ENCODE data around the gene SLC2A13.
A peak's percentile ranks its signal among the peaks of the same experiment; 100 is the strongest.
"Not testable (repeated sequence)": the region's sequence is repeated elsewhere in the genome, so short reads cannot be mapped to it uniquely, and the experiment has no call there.

Gene SLC2A13

DNA sequence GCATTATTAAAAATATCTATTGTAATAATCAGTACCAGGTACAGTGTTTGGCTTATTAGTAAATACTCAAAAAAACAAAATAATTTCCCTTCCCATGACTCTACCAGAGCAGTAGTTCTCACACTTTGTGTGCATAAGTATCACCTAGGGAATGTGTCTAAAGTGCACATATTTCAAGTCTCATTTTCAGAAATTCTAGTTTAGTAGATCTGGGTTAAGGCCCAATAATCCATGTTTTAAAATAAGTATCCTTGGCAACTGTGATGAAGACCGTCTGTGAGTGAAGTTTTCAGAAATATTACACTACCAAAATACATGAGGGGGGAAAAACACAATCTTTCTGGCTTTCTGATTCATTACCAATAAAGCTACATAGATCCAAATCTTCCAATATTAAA, 237.6 kb downstream of the SLC2A13 start:
- peaks cover 3% of the 10 kb centered on the region for H3K9me3 Mint-ChIP-seq
- H3K27ac Mint-ChIP-seq = no peak overlapping the region
- H3K36me3 Mint-ChIP-seq = no peaks in the 10 kb centered on the region
- no peak overlapping the region for H3K4me3 Mint-ChIP-seq
- DNase-seq (ENCODE audit: low spot score in 2 of 2) (no peak), ATAC-seq (no peak)
- no peaks in the 10 kb centered on the region for H3K4me1 Mint-ChIP-seq

DNA sequence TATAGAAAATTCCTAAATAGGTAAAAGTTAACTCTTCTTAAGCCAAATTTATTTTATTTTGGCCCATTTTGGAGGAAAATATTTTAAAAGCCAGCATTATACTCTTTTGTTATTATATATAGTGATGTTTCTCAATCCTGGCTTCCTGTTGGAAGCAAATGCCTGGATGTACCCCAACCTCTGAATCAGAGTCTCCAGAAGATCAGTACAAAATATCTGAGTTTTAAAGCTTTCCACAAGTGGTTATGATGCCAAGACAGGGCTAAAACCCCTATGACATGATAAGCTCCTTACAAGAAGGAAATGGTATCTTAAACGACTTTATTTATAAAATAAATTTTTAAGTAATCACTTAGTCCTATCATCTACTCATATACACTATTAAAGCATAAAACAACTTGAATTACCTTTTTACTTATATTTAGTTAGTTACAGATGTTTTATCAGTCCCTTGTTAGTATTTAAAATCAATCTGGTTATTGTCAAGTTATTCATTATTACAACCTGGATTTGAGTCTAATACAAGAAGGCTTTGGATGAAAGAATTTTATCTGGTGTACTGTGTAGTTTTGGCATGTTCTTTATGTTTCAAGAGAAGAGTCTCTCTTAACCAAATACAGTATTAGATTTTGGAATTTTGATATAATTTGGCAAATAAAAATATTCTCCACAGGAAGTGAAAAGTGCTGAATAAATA, 238.1 kb downstream of the SLC2A13 start:
- Mint-ChIP-seq H3K4me1 (no peaks in the 10 kb centered on the region), H3K4me3 (no peak overlapping the region), H3K9me3 (peaks cover 3% of the 10 kb centered on the region), H3K27ac (no peak overlapping the region), H3K36me3 (no peaks in the 10 kb centered on the region)
- ATAC-seq (no peak), DNase-seq (ENCODE audit: low spot score in 2 of 2) (no peak)

DNA sequence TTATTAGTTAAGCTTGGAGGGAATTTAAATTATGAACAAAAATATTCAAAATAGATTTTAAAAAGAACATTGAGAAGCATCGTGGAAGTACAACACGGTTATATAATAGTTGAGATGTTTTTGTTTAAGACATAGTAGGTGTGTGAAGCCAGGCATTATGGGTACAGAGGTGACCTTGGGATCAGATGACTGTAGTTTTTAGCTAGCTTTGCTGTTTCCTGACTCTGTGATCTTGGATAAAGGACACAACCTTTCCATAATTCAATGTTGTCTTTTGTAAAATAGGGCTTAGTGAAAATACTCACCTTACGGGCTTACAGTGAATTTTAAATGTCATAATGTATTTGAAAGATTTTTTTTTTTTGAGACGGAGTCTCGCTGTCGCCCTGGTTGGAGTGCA, 239.7 kb downstream of the SLC2A13 start:
- Mint-ChIP-seq H3K27ac (no peak overlapping the region), H3K9me3 (peaks cover 3% of the 10 kb centered on the region), H3K4me3 (no peak overlapping the region), H3K4me1 (no peaks in the 10 kb centered on the region), H3K36me3 (no peaks in the 10 kb centered on the region)
- DNase-seq (ENCODE audit: low spot score in 2 of 2) (no peak), ATAC-seq (no peak)

DNA sequence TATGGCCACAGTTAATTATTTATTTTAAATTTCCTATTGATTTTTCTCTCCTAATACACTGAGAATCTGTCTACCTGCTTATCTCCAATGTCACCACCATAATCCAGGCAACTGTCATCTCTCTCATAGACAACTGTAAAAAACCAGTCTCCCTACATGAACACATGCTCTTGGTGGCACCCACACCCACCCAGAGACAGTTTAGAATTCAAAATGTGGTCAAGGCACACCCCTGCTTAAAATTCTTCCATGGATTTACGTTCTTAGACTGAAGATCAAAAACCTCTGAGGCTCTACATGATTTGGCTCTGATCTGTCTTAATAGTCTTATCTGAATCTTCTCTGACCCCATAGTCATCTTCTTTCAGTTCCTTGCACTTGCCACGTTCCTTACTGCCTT, 245.2 kb downstream of the SLC2A13 start:
- DNase-seq (ENCODE audit: low spot score in 2 of 2) = no peak
- Mint-ChIP-seq H3K27ac (no peak overlapping the region), H3K4me3 (no peak overlapping the region), H3K9me3 (no peaks in the 10 kb centered on the region), H3K36me3 (no peaks in the 10 kb centered on the region), H3K4me1 (no peaks in the 10 kb centered on the region)
- no peak for ATAC-seq

DNA sequence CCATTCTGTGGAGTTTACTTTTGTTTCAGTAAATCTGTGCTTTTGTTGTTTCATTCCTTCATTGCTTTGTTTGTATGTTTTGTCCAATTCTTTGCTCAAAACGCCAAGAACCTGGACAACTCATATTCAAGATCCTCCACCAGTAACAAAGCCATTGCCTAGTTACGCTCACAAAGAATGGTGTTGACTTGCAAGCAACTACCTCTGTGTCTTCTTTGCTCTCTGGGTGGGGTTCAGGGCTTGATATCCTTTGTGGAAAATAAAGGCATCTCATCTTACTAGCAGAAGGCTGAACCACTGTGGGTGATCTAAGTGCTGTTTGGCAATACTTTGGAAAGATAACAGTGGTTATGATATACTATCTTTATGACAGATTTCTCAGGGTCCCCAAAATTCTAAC, 252.9 kb downstream of the SLC2A13 start:
- H3K4me1 Mint-ChIP-seq = no peaks in the 10 kb centered on the region
- DNase-seq (ENCODE audit: low spot score in 2 of 2) (no peak), ATAC-seq (no peak)
- H3K9me3 Mint-ChIP-seq = no peaks in the 10 kb centered on the region
- H3K4me3 Mint-ChIP-seq = no peak overlapping the region
- no peaks in the 10 kb centered on the region for H3K36me3 Mint-ChIP-seq
- no peak overlapping the region for H3K27ac Mint-ChIP-seq

DNA sequence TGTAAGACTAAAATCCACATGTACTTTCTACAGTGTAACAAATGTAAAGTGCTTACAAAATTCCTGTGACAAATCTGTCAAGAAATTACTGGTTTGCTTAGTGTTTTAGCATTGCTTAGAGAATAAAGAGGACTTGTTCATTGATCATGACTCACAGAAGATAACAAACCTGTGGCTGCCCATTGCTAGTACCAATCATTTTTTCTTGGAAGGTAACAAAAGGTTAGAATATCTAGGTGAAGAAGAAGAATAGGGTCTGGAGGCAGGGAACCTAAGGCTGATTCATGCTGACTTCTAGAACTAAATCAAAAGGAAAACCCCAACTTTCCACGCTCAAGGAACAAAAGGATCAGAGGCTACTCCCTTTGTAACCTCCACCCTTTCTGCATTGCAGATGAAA, 253.5 kb downstream of the SLC2A13 start:
- H3K9me3 Mint-ChIP-seq = no peaks in the 10 kb centered on the region
- H3K36me3 Mint-ChIP-seq = no peaks in the 10 kb centered on the region
- no peak overlapping the region for H3K4me3 Mint-ChIP-seq
- H3K27ac Mint-ChIP-seq = no peak overlapping the region
- ATAC-seq (peak; percentile 48), DNase-seq (ENCODE audit: low spot score in 2 of 2) (no peak)
- no peaks in the 10 kb centered on the region for H3K4me1 Mint-ChIP-seq

DNA sequence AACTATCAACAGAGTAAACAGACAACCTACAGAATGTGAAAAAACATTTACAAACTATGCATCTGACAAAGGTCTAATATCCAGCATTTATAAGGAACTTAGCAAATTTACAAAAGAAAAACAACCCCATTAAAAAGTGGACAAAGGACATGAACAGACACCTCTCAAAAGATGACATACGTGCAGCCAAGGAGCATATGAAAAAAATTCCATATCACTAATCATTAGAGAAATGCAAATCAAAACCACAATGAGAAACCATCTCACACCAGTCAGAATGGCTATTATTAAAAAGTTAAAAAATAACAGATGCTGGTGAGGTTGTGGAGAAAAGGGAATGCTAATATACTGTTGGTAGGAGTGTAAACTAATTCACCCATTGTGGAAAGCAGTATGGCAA, 257.7 kb downstream of the SLC2A13 start:
- not testable (repeated sequence) for H3K36me3 Mint-ChIP-seq; H3K4me3 Mint-ChIP-seq; ATAC-seq; H3K9me3 Mint-ChIP-seq; H3K27ac Mint-ChIP-seq; DNase-seq (ENCODE audit: low spot score in 2 of 2); H3K4me1 Mint-ChIP-seq

DNA sequence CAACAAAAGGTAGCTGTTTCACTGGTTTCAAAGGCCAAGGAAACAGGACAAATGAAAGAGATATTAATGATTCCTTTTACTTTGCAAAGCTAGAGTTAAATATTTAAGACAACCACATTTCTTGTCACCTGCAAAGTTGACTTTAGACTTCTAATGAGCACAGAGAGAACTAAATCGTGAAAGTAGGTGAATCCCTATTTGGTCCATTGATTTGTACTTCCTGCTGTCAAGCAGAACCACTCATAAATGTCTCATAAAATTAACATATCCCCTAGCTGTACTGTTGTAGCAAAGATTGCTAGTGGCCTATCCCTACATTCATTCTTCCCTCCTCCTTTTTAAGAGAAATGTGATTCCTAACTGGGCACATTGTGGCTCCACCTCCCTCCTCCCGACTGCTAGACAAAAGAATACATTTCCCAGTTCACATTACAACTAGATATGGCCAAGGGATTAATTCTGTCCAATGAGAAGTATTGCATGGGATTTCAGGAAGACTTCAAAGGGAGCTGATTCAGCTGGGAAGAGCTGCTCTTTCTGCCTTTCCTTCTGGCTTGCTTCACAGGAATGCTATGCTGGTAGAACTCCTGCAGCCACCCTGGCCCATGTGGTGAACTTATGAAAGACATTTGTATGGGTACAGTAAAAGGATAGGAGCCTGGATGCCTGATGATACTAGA, 258.8 kb downstream of the SLC2A13 start:
- no peak for DNase-seq (ENCODE audit: low spot score in 2 of 2)
- H3K4me1 Mint-ChIP-seq = no peaks in the 10 kb centered on the region
- no peak for ATAC-seq
- no peaks in the 10 kb centered on the region for H3K36me3 Mint-ChIP-seq
- no peaks in the 10 kb centered on the region for H3K9me3 Mint-ChIP-seq
- H3K27ac Mint-ChIP-seq = no peak overlapping the region
- H3K4me3 Mint-ChIP-seq = no peak overlapping the region

DNA sequence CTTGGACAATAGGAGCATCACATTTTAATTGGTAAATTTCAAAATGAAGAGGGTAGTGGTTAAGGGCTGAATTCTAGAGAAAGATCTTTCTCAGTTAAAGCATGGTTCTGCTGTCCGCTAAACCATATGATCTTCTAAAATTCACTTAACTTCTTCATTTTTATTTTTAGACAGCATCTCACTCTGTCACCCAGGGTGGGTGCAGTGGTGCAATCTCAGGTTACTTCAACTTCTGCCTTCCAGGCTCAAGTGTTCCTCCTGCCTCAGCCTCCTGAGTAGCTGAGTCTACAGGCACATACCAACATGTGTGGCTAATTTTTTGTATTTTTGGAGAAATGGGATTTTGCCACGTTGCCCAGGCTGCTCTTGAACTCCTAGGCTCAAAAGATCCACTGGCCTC, 259.6 kb downstream of the SLC2A13 start:
- ATAC-seq = no peak
- Mint-ChIP-seq H3K4me1 (no peaks in the 10 kb centered on the region), H3K9me3 (no peaks in the 10 kb centered on the region), H3K36me3 (no peaks in the 10 kb centered on the region), H3K4me3 (no peak overlapping the region), H3K27ac (no peak overlapping the region)
- DNase-seq (ENCODE audit: low spot score in 2 of 2) = no peak

DNA sequence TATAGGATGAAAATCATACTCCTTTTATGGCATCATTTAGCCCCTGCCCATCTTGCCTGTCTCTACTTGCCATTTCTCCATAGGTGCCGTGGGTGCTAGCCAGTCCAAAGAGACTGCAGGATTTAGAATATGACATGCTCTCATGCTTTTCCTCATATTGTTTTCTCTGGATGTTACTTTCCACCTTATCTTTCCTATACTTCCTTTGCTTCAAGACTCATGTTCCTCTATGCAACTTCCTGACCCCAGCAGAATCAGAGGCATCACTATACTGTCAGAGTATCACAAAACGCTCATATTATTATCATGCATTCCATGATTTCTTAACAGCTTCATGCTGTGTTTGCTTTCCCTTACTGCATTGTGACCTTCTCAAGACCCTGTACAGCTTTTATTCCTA, 265.5 kb downstream of the SLC2A13 start:
- Mint-ChIP-seq H3K9me3 (no peaks in the 10 kb centered on the region), H3K36me3 (no peaks in the 10 kb centered on the region), H3K4me1 (no peaks in the 10 kb centered on the region), H3K27ac (no peak overlapping the region), H3K4me3 (no peak overlapping the region)
- no peak for DNase-seq (ENCODE audit: low spot score in 2 of 2)
- ATAC-seq = no peak

DNA sequence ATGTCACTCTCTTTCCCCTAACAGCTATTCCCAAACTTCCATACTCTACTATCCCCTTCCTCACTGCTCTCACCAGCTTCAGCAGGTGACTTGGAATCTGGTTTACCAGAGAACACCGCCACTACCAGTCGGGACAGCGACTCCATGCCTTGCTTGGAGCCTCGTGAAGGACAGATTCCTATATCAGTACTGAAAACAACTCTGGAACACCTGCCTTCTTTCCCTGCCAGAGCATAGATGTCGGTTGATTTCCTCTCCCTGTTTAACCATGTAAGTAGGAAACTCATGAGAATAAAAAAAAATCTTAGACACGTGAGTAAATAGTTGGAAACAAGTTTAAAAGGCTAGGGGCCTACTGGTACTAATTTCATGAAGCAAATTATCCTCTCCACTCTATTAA, 266.8 kb downstream of the SLC2A13 start:
- DNase-seq (ENCODE audit: low spot score in 2 of 2) (no peak), ATAC-seq (no peak)
- Mint-ChIP-seq H3K4me1 (no peaks in the 10 kb centered on the region), H3K4me3 (no peak overlapping the region), H3K36me3 (no peaks in the 10 kb centered on the region), H3K27ac (no peak overlapping the region), H3K9me3 (no peaks in the 10 kb centered on the region)

DNA sequence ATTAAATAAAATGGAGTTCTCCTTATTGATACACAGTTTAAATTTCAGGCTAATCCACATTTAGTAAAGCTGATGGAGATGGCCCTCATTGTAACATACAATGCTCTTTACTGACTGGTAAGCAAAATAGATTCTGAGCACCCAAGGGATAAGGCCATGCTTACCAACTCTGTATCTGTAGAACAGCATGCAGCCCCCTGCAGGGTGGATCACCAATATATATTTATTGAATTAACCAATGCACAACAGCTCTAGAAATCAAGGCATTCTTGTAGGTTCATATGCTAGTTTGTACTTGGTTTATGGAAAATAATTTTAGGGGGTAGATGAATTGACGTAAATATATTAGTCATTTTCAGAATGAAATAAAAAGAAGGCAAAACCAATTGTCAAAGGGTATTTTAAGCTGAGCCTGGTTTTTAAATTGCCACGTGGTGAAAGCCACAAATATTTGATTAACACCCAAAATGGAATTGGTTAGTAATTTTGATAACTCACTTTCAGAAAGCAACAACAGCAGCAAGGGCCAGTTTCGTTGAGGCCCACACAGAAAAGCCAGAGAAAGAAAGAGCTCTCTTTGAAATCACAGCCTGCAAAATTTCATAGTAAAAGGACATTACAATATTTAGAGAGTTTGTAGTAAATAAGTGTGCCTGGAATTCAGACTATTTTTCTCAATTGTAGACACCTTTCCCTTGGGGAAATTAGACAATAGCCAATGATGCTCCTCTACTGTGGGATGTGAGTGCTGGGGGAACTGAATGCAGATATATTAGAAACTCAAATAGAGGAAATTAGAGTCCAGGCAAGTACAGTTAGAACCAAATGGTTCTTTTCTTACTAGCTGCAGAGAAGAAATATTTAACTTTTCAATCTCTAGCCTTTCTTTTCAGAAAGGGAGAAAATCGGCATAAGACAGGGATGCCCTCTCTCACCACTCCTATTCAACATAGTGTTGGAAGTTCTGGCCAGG, 270.1 kb downstream of the SLC2A13 start:
- H3K36me3 Mint-ChIP-seq = no peaks in the 10 kb centered on the region
- no peak overlapping the region for H3K4me3 Mint-ChIP-seq
- DNase-seq (ENCODE audit: low spot score in 2 of 2) (no peak), ATAC-seq (no peak)
- no peaks in the 10 kb centered on the region for H3K4me1 Mint-ChIP-seq
- no peak overlapping the region for H3K27ac Mint-ChIP-seq
- no peaks in the 10 kb centered on the region for H3K9me3 Mint-ChIP-seq

DNA sequence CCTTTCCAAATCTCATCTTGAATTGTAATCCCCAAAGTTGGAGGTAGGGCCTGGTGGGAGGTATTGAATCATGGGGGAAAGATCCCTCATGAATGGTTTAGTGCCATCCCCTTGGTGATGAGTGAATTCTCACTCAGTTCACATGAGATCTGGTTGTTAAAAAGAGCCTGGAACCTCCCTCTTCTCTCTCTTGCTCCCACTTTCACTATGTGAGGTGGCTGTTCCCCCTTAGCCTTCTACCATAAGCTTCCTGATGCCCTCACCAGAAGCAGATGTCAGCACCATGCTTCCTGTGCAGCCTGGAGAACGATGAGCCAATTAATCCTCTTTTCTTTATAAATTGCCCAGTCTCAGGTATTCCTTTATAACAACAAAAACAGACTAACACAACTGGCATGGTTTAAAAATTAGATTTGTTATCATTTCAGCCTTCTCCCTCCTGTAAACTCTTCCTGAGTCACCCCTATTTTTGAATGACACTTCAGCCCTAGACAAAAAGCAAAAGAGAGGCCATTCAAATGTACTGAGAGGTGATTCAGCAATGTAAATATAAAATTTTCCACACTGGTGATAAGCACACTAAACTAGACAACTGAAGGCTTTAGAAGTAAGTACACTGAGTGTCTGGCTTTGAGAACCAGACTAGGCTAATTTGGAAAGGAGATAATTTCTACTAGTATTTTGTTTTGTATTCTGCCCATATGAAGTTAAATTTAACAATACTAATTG, 274.1 kb downstream of the SLC2A13 start:
- no peak for ATAC-seq
- no peak for DNase-seq (ENCODE audit: low spot score in 2 of 2)
- H3K4me3 Mint-ChIP-seq = no peak overlapping the region
- no peaks in the 10 kb centered on the region for H3K4me1 Mint-ChIP-seq
- no peak overlapping the region for H3K27ac Mint-ChIP-seq
- H3K36me3 Mint-ChIP-seq = no peaks in the 10 kb centered on the region
- H3K9me3 Mint-ChIP-seq = no peaks in the 10 kb centered on the region

DNA sequence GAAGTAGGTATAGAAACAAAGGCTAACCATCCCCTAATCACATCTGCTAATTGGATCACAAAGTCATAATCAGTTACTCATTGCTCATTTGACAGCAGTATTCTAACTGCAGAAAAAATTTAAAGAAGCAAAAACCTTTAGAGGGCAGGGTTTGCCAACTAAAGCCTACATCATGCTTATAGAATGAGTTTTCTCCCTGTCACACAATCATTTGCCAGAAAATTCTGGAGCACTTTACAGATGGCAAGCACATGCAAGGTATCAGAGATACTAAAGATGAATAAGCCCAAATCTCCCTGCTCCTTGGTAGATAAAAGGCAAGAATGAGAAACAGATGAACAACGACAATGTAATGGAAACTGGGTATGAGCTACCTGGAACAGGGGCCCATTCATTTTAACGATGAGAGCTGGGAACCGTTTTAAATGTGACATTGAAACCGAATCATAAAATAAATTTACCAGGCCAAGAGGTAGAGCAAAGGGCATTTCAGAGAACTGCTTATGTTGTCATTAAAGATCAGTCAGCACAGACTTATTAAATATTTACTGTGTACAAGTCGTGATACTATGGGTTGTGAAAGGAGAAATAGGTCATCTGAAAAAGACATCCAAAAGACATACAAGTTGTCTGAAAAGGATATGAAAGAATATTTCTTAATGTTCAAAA, 274.9 kb downstream of the SLC2A13 start:
- no peak overlapping the region for H3K27ac Mint-ChIP-seq
- no peaks in the 10 kb centered on the region for H3K9me3 Mint-ChIP-seq
- no peak overlapping the region for H3K4me3 Mint-ChIP-seq
- no peaks in the 10 kb centered on the region for H3K36me3 Mint-ChIP-seq
- ATAC-seq (no peak), DNase-seq (ENCODE audit: low spot score in 2 of 2) (no peak)
- no peaks in the 10 kb centered on the region for H3K4me1 Mint-ChIP-seq

DNA sequence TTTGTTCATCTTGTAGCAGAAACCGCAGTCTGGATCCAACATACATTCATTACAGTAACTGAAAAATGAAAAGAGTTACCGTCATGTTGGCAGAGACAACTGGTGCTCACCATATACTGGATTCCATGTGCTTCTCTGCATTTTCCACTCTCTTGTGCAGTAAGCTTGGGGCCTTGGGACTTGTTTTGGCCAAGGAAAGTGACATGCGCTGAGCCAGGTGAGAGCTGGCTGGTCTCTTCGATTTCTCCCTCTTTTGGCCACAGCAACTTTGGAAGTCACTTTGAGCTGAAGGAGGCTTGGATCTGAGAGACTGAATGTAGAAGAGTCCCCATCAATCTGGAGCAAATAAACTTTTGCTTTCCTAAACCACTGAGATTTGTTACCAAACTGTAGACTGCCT, 275.7 kb downstream of the SLC2A13 start:
- no peak overlapping the region for H3K4me3 Mint-ChIP-seq
- no peak for ATAC-seq
- no peak for DNase-seq (ENCODE audit: low spot score in 2 of 2)
- H3K9me3 Mint-ChIP-seq = no peaks in the 10 kb centered on the region
- H3K27ac Mint-ChIP-seq = no peak overlapping the region
- H3K36me3 Mint-ChIP-seq = no peaks in the 10 kb centered on the region
- H3K4me1 Mint-ChIP-seq = no peaks in the 10 kb centered on the region

Data from stimulated activated effector memory CD8-positive, alpha-beta T cell treated with anti-CD3 and anti-CD28 coated beads, Interleukin-12 subunit alpha, Interleukin-12 subunit beta, amount 100 ng/mL, for 72 hours (primary cell).